Measurements from ENCODE around the gene YWHAG. TPM values are rescaled to one million over a fixed set of nuclear protein-coding genes. Genes with fewer than 3 reads are reported as not detected.

YWHAG gene
- total and polyA plus RNA-seq, 4 donors: 11.6 to 46.7 (median 43.5) TPM

- H3K4me3 ChIP-seq (ENCODE audit: low read depth in 1 of 3, low read length in 3 of 3): no peak overlapping the region
- no peaks in the 10 kb centered on the region for H3K9me3 ChIP-seq (ENCODE audit: control insufficient read depth in 4 of 4, low read length in 3 of 4)
- TF ChIP-seq YY1 (IDR thresholded peaks at IDR 0.05): no peak
- TF ChIP-seq HNF4A (conservative IDR thresholded peaks at IDR 0.05): no peak
- TF ChIP-seq EGR1 (IDR thresholded peaks at IDR 0.05; ENCODE audit: low read depth in 2 of 2): no peak
- no peak for TF ChIP-seq HNF4G (IDR thresholded peaks at IDR 0.05)
- no peak for TF ChIP-seq REST (IDR thresholded peaks at IDR 0.05)
- no peak for TF ChIP-seq CTCF (IDR thresholded peaks at IDR 0.05; ENCODE audit: low read depth, low read length, missing input control)
- TF ChIP-seq RAD21 (IDR thresholded peaks at IDR 0.05): no peak
- no peak for TF ChIP-seq JUND (IDR thresholded peaks at IDR 0.05)
- no peak for TF ChIP-seq FOXA1 (IDR thresholded peaks at IDR 0.05)
- TF ChIP-seq ZBTB33 (IDR thresholded peaks at IDR 0.05): no peak
- no peak for TF ChIP-seq SP1 (IDR thresholded peaks at IDR 0.05)
- no peak for TF ChIP-seq GABPA (IDR thresholded peaks at IDR 0.05 in 1 of 2, conservative IDR thresholded peaks at IDR 0.05 in 1 of 2)
- no peak for TF ChIP-seq TAF1 (conservative IDR thresholded peaks at IDR 0.05)
- TF ChIP-seq ATF3 (IDR thresholded peaks at IDR 0.05): no peak
- peaks cover 4 to 22% (median 11%) of the 10 kb centered on the region in 4 donors for H3K36me3 ChIP-seq (ENCODE audit: control insufficient read depth in 4 of 4, insufficient read depth in 3 of 4, low read depth in 1 of 4, low read length in 3 of 4)
- H3K4me1 ChIP-seq (ENCODE audit: control insufficient read depth in 4 of 4, insufficient read depth in 4 of 4, low read length in 3 of 4): peaks cover 7 to 34% (median 20%) of the 10 kb centered on the region in 4 donors
- DNase-seq (ENCODE audit: low spot score): no peak
- H3K27ac ChIP-seq (ENCODE audit: low read depth in 1 of 2, low read length in 2 of 2): no peak overlapping the region
- no peak overlapping the region for H3K9ac ChIP-seq (ENCODE audit: low read depth in 1 of 2, low read length in 2 of 2)
- no peaks in the 10 kb centered on the region for H3K27me3 ChIP-seq (ENCODE audit: control insufficient read depth in 4 of 4, insufficient read depth in 4 of 4, low read length in 3 of 4)
- 71% methylated on average over 6 of the region's 6 CpGs for WGBS
Observed at GRCh38 chr7:76343294-76343930, 15.4 kb downstream of the YWHAG start.

- Histone ChIP-seq H3K9me3 (ENCODE audit: control insufficient read depth in 4 of 4, low read length in 3 of 4) (no peaks in the 10 kb centered on the region), H3K9ac (ENCODE audit: low read depth in 1 of 2, low read length in 2 of 2) (no peak overlapping the region), H3K4me3 (ENCODE audit: low read depth in 1 of 3, low read length in 3 of 3) (no peak overlapping the region), H3K36me3 (ENCODE audit: control insufficient read depth in 4 of 4, insufficient read depth in 3 of 4, low read depth in 1 of 4, low read length in 3 of 4) (peaks cover 4 to 22% (median 11%) of the 10 kb centered on the region in 4 donors), H3K27me3 (ENCODE audit: control insufficient read depth in 4 of 4, insufficient read depth in 4 of 4, low read length in 3 of 4) (no peaks in the 10 kb centered on the region), H3K27ac (ENCODE audit: low read depth in 1 of 2, low read length in 2 of 2) (no peak overlapping the region), H3K4me1 (ENCODE audit: control insufficient read depth in 4 of 4, insufficient read depth in 4 of 4, low read length in 3 of 4) (peaks cover 6 to 27% (median 16%) of the 10 kb centered on the region in 4 donors)
- DNase-seq (ENCODE audit: low spot score): no peak
- TF ChIP-seq HNF4G (IDR thresholded peaks at IDR 0.05) (no peak), ZBTB33 (IDR thresholded peaks at IDR 0.05) (no peak), NR2F2 (IDR thresholded peaks at IDR 0.05) (no peak), HNF4A (conservative IDR thresholded peaks at IDR 0.05) (no peak), RXRA (IDR thresholded peaks at IDR 0.05) (no peak), JUND (IDR thresholded peaks at IDR 0.05) (no peak)
- WGBS: 92% methylated on average over 5 of the region's 5 CpGs
Observed at GRCh38 chr7:76342222-76342621, 16.6 kb downstream of the YWHAG start.
